NT2/D1 (cell line): ENCODE results near the gene SUPT7L.

Source experiments
- YY1 ChIP-seq: IDR thresholded peaks from 2 replicates; pipeline ENCODE4 v1.6.1; 2011; ENCODE audit not compliant: insufficient read length, insufficient read depth
- ZNF274 ChIP-seq: IDR thresholded peaks from 2 replicates; pipeline ENCODE4 v1.6.1; 2011; ENCODE audit warnings: mild to moderate bottlenecking, low read depth, low read length

GRCh38 chr2:27697660-27698059, 34.2 kb upstream of the SUPT7L start:
- TF ChIP-seq YY1 (no peak), ZNF274 (no peak)
